Stimulated activated CD4-positive, alpha-beta T cell treated with anti-CD3 and anti-CD28 coated beads, Interleukin-4, amount 100 ng/mL, for 24 hours (primary cell): ENCODE measurements around the gene CTBP2.

ENCODE experiments used
- DNase-seq: peaks from one replicate; pipeline ENCODE4 v3.0.0-alpha.2; 2020

The CTBP2 gene

DNA sequence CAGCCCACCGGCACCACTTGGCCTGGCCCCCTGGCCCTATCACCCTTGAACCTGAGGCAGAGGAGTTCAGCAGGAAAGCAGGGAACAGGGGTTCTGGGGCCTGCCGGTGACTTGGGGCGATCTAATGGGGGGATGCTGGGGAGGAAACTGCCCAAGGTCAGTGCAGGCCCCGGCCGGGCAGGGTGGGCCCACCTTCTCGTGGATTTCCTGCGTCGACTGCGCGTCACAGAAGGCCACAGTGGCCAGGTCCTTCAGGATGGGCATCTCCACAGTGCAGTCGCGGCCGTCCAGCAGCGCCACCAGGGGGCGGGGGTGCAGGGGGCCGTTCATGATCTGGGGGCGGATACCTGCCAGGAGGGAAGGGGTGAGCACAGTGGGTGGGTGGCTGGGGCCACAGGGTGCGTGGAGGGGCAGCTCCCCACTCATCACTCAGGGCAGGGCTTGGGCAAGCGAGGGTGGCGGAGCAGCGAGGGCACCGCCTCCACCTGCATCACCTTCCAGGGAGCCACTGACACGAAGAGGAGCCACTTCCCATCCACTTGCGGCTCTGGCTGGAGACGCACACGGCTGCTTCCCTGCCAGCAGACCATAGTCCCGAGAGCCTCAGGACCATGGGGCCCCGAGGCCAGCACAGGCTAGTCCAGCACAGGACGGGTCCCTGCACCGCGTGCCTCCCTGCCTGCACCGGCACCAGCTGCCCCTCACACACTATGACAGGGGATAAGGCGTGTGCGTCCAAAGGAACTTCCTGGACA is 157.0 kb downstream of the CTBP2 start:
- no peak for DNase-seq

DNA sequence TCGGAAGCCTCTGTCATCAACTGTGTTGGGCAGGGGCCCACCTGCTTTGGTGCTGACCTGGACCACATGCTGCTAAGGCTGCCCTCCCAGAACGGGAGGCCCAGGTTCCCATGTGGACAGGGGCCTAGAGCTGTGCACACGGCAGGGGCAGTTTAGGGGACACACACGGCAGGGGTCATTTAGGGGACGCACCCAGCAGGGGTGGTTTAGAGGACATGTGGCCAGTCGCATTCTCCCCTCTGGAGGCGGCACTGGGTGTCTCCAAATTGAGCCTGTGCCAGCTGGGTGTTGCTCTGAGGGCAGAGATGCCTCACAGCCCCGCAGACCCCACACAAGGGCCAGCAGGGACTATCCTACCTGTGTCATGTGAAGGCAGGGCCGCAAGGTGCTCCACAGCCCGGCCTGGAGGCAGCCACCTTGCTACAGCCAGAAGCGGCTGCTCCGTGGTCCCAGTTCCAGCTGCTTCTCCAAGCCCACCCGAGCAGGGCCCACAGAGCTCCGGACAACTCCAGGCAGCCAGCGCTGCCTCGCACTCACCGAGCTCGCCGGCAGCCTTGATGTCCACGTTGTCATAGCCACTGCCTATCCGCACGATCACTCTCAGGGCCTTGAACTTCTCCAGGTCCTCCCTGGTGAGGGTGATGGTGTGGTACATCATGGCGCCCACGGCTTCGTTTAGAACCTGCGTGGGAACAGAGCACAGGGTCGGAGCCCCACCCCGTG is 157.8 kb downstream of the CTBP2 start:
- DNase-seq = no peak

DNA sequence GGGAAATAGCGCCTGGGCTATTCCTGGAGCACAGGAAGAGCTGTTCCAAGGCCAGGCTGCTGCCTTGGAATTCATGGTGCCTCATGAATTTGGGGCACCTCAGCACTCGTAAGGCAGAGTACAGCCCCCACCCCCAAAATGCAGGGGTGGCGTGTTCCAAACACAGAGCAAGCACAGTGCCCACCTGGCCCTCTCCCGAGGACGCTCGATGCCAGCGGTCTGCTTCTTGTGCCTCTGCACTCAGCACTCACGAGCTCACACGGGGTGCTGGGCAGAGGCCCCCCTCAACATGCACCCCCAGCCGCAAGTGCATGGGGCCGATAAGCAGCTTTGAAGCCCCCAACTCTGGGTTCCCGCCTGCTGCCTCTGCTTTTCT is 158.3 kb downstream of the CTBP2 start:
- no peak for DNase-seq

DNA sequence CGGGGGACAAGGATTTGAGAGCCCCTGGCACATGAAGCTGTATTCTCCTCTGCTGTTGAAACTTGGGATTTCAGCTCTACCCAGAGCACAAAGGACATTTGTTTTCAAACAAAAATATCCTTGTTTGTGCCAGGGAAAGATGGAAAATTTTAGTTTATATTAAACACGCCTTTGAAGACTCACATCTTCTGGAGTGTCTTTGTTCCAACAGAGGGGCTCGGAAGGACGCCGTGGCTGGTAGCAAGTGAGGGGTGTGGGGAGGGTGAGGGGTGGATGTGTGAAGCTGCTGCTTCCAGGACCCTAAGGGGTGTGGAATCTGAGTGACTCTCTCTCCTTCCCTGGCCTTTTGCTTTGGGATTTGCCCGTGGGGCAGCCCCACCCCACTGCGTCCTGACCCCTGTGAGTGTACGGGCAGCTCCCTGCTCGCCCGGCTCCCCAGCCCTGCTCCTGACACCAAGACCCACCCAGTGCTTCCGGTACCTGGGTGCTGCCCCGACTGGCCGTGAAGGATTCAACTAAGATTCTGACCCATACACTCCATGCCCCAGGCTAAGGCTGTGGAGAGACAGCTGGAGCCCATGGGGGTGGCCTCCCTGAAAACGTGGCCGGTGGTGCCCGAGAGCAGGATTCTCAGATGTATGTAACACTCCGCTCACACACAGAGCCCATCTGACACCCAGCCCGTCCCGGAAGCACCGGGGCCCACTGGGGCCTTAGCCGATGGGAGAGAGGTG is 158.9 kb downstream of the CTBP2 start:
- no peak for DNase-seq

DNA sequence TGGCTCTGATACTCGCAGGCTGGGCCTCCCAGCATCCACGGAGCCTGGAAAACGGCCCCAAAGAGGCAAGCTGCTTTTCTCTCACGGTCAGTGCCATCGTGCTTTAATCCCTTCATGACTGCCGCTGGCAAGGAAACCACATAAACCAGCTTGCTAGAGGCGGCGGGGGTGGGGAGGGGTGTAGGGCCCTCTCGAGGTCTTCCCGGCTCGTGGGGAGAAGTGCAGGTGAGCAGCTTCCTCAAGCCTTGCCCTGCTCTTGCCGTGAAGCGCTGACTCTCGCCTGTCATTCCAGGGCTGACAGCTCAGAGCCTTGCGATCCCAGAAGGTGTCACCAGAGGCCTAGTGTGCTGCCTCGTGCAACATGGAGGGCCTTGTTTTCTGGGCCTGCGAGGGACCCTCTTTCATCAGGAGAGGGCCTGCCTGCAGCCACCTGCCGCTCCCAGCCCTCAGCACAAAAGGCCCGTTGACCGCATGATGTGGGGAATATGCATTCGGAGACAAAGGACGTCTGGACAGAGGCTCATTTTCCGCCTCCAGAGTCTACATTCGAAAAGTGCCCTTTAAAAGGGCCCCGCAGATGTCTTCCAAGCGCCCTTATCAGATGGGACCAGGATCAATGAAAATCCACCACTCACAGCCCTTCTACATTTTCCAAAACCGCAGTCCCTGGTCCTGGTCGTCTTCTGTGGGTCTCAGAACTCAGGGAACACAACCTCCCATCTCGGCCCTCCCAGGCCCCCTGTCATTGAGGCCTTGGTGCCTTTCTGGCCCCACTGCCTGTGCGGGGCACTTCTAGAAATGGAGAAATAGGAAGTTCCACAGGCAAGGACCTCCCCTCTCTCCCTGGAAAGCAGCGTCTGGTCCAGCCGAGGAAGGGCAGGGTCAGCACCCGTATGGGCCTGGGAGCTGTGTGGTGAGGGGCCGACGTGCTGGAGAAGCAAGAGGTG is 159.7 kb downstream of the CTBP2 start:
- DNase-seq = no peak

DNA sequence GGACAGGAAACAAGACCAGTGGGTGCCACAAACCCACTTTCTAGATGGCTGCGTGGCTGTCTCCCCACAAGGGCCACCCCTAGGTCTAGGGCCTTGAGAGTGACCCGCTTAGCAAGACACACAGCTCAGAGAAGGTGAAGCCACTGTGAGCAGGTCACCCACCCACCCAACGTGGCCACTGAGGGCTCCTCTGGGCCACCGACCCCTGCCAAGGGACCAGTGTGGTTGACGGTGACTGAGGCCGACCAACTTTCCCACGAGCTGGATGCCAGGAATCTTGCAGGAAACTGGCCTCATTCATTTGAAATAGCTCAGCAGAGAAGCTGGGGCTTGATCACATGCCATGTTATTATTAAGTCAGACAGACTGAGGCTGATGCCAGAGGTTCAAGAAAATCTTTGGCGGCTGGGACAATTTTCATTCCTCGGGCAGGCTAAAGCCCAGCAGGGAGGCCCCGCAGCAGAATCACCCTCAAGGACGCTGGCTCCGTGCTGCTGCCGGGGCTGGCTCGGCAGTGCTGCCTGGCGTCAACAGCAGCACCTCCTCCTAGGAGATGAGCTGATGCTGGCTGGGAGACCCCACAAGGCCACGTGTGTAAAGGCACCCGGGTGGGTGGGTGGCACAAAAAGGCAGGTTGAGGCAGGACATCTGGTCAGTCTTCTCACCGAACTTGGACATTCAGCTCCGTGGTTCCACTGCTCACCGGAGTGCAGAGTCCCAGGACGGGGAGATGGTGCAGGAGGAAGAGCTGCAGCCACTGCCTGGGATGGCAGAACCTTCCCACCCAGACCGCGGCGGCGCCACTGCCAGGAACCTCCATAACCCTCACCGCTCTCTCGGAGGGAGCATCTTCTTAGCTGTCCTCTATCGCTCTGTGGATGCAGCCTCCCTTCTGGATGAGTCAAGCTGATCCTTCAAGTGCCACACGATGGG is 160.7 kb downstream of the CTBP2 start:
- no peak for DNase-seq

DNA sequence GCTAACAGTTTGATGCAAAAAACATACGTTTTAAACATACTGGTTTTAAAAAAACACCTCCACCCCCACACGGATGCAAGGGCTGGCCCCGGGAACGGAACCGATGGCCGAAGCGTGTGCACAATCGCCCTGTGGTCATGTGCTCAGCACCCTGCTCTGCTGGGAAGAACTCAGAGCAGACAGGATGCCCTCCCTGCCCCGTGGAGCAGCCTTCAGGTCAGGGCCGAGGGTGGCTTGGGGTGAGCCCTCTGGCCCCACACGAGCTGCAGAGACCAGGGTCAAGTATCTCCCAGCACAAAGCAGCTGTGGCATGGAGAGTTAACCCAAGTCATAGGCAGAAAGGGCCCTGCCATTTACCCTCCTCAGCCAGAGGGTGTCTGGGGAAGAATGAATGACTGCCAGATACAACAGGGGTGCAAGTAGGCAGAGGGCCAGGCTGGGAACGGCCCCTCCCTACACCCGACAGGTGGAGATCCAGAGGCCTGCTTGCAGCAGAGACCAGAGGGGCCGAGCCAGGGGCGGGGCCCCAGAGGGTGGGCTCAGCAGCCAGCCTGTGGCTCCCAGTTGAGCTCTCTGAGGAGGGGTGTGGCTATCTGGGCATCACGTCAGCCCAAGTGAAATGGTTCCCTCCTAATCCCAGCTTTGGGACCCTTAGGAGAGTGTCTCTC is 161.6 kb downstream of the CTBP2 start:
- DNase-seq = no peak

DNA sequence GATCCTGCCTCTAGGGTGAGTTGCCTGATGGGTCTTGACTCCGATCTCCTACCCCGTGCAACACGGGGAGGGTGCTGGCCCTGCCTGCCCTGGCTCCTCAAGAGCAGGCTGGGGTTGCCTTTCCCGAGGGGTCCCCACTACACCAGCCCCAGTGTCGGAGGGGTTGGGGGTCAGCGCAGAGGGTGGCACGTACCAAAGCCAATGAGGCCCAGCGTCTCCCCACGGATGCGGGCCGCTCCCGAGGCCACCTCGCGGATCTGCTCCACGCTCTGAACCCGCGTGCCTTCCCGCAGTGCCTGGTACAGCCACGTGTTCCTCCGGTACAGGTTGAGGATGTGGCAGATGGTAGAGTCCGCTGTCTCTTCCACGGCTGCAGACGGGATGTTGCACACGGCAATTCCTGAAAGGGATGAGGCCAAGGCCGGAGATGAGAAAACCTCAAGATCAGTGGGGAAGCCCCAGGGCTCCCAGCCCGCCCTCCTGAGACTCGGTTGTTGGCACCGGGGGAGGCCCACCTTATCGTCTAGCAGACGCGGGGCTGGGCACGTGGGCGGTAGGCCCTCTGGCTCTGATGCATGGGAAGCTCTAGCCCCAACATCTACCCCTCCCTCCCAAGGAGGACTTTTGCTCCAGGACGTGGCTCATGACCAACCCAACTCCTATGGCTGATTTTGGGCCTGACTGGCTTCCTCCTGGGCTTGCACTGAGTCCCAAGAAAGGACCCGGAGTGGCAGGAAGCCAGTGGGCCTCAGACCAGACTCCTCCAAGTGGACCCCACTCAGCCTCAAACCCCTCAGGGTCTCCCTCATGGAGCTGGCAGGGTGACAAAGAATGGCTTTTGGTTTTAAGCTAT is 162.4 kb downstream of the CTBP2 start:
- no peak for DNase-seq

DNA sequence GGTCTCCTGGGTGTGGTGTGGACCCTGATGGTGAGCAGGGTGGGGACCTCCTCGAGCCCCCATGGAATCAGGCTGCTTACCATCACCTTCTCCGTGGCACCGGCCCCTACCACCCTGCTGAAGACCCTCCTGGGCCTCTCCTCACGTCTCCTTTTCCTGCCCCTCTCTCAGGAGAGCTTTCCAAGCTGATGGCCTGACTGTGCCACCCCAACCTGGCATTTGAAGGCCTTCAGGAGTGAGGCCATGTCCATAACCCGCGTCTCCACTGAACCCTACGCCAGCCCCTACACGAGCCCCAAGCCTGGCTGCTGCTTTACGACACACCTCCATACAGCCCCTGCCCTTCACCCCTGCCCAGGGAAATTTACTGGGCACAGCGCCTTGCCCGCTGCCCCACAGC is 163.1 kb downstream of the CTBP2 start:
- DNase-seq = no peak

DNA sequence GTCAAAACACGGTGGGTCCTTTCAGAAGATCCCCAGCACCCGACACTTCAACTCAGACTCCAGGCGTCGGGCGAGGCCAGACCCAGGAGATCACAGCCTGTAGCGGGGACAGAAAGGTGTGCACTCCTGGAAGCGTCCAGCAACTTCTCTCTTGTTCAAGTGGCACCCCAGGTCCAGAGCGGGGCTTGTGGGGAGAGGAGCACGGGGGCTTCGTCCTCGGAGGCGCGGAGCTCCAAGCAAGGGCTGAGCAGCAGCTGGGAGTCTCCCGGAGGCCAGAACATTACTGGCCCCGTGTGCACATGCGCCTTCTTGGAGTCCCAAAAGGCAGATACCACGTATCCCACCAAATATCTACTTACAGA is 163.5 kb downstream of the CTBP2 start:
- DNase-seq = no peak

DNA sequence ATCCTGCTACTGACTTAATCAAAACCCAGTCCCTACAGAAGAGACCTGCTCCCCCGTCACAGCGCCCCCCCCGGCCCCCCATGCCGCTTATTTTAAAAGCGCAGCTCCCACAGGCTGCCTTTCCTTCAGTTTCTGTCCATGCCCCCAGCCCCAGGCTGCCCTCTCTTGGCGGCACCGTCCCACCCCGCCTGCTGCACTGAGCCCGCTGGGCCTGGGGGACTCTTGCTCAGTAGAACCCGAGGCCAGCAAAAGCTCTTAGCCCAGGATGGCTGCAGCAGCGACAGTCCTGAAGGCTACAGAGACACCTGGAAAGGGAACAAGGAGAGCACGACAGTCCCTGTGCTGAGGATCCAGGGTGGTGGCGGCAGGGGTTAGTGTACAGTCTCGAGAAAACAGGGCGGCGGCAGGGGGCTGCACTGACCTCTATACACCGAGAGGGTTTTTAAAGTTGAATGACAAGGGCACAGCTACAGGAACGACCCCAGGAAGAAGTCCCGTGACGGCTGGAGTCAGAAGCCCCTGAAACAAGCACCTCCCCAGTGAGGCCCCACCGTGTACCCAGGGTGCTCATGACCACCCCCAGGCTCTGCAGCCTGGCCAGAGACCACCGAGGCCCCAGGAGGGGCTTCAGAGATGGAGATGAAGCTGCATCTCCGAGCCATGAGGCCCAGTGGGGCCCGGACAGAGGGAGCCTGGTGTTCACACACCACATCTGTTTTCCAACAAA is 164.1 kb downstream of the CTBP2 start:
- no peak for DNase-seq

DNA sequence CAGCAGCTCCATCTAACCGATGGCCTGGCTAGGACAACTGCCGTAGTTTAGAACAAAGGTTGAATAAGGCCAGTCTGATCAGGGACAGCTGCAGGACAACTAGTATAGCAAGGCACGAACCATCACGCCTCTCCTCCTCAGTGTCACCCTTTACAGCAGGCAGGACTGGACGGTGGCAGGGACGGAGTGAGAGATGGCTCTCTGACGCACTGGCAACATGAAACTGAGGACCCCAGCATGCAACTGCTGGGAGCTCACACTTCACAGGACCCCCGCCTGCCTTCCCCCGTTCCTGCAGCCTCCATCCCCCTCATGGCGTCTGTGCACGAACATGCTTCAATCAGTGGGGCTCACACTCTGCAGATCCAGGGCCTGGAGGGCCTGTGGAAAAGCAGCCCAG is 164.8 kb downstream of the CTBP2 start:
- no peak for DNase-seq

DNA sequence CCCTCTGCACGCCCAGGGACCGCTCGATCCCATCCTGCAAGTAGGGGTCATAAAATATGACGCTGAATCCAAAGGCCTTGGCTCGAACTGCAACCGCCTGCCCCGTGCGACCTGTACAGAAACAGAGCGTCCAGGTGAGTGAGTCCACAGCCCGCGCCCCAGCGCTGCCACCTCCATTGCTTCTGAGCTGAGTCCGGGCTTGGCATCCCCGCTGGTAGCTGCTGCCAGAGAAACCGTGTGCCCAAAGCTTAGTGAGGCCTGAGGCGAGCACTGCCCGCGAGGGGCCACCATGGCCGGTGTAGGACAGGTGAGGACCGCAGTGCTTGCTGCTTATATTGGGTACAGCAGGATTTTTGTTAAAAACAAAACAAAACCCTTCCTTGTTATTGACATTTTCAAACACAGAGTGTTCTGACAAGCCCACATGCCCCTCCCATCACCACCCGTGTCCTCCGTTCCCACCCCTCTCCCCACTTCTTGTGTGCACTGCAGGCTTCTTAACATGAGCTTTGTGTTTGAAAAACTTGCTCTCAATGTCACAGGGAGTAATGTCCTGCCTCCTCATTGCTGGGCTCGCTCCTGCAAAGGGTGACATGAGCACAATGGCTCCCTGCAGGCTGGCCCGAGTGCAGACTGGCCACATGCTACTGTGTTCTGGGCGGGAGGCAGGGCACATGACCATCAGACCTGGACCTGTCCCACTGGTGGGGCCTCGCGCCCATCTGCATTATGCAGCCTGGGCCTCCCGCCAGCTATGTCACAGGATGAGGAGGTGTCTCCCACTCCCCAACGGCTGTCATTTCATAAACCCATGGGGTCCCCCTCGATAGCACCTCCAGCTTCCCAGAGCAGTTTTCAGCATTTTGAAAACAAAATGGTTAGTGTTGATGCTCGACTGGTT is 165.5 kb downstream of the CTBP2 start:
- DNase-seq = no peak

DNA sequence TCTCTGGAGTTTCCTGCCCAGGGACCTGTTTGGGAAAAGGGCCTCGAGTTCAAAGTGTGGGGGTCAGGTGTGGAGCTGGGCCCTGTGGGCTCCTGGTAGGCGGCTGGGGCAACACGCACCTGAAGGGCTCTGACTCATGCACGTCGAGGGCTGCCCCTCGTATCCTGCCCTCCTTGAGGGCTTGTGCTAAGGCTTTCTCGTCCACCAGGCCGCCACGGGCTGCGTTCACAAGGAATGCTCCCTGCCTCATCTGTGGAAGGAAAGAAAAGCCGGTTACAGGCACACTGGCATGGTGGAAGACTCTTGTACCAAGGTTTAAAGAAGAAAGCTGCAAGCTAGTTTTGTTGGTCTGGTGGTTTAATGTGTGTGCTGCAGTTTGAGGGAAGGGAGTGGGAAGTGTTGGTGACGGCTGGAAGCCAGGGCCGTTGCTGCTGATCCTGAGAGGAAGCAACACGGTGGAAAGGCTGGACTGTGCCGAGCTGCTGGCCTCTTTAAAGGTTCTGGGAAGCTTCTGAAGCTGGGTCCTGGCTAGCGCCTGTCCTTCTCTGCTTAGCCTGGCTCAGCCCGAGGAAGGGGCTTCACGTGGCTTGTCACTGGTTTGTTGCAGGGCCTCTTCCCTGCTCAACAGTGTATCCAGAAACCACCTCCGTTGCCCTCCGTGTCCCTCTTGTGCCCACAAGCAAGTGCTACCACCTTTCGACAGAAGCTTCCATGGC is 166.5 kb downstream of the CTBP2 start:
- no peak for DNase-seq

DNA sequence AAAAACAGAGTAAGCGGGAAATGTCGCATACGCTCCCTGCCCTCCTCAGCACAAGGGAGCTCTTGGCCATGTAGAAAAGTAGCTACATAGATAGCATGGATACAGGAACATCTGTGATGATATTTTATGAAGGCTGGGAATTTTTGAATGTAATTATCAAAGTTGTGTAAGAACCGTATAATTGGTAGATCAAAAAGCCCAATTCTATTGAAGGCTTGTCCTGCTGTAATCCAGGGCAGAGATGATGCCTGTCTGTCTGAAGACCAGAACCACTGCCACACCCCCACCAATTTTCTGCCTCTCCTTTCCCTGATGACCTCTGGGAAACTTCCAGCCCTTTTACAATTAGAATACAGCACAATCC is 167.0 kb downstream of the CTBP2 start:
- DNase-seq = no peak

DNA sequence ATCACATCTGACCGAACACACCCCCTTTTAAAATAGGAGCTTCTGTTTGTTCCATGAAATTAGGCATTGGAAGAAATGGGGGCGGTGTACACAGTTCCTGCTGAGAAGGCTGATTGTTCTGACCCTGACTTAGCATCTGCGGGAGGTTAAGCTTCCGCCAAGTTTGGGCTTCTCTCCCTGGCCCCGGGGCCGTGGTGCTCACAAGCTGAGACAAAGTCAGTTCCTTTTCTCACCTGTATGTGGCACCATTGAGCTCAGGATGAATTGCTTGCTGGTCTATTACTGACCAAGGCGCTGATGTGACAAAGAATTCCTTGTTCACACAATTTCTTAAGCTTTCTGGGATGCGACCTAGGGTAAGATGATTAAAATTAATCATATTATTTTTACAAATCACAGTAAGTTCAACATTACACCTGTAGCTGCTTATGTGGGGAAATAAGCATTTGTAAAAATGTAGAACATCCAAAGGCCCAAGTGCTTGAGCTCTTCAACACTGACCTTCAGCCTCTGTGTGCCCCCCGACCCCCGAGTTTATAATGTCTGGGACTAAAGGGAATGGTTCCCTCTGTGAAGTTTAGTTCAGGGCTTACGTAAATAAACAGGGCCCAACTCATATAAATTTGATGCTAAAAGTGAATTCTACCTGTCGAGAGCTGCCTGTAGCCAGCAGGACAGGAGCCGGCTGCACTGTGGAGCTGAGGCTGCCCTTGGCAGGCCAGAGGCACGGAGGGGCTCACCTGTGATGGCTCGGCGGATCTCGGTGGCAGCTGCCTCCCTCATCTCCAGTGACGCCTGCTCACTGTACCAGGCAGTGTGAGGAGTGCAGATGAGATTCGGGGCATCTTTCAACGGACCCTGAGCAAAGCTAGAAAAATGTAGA is 167.7 kb downstream of the CTBP2 start:
- DNase-seq = peak; percentile 18

DNA sequence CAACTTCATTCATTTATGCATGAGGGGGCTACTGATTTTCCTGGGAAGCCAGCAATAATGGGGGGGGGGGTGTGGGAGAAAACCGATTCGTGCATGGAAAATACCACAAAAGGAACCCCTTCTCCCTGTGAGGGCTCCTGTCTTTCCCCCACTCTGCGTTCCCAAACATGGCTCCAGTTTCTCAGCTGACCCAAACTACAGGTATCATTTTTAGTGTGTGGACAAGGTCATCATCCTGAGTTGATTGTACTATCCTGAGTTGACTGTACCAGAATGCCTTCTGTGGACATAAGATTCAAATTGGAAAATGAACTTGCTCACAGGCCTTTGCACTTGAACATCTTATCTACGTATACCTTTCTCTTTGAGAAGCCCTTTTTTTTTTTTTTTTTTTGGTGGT is 168.5 kb downstream of the CTBP2 start:
- no peak for DNase-seq
